Measurements from ENCODE around the gene TF.

Gene TF

GRCh38 chr3:133706033-133706432 is 40.2 kb upstream of the TF start:
- TF ChIP-seq, protein P1, sequence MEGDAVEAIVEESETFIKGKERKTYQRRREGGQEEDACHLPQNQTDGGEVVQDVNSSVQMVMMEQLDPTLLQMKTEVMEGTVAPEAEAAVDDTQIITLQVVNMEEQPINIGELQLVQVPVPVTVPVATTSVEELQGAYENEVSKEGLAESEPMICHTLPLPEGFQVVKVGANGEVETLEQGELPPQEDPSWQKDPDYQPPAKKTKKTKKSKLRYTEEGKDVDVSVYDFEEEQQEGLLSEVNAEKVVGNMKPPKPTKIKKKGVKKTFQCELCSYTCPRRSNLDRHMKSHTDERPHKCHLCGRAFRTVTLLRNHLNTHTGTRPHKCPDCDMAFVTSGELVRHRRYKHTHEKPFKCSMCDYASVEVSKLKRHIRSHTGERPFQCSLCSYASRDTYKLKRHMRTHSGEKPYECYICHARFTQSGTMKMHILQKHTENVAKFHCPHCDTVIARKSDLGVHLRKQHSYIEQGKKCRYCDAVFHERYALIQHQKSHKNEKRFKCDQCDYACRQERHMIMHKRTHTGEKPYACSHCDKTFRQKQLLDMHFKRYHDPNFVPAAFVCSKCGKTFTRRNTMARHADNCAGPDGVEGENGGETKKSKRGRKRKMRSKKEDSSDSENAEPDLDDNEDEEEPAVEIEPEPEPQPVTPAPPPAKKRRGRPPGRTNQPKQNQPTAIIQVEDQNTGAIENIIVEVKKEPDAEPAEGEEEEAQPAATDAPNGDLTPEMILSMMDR (IDR thresholded peaks at IDR 0.05; ENCODE audit: low read depth, low read length): no peak

DNA sequence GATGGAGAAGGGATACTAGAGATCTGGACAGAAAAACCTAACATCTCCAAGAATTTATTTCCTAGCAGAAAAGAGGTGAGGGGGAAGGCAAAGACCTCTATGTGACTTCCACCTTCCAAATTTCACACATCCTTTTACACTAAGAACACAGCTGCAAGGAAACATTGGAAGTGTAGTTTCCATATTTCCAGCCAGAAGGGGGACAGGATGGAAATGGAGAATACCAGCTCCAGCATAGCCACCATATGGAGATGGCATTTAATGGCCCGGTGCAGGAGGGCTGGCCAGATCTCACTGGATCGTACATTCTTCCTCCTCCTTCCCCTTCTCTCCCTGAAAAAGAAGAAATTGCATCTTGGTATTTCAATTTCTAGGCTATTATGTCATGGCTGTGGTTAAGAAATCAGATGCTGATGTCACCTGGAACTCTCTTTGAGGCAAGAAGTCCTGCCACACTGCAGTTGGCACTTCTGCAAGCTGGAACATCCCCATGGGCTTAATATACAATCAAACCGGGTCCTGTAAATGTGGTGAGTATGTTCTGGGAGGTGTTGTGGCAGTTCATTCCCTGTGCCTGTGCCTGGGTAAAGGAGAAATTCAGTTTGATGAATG is 36.9 kb upstream of the TF start:
- TF ChIP-seq, protein P1 (IDR thresholded peaks at IDR 0.05; ENCODE audit: low read depth, low read length): no peak
- no peak for DNase-seq (ENCODE audit: extremely low read depth, low read depth)

More at GRCh38 chr3:133706033-133706432, 40.2 kb upstream of the TF start:
- DNase-seq (ENCODE audit: extremely low read depth, low read depth): no peak

DNA sequence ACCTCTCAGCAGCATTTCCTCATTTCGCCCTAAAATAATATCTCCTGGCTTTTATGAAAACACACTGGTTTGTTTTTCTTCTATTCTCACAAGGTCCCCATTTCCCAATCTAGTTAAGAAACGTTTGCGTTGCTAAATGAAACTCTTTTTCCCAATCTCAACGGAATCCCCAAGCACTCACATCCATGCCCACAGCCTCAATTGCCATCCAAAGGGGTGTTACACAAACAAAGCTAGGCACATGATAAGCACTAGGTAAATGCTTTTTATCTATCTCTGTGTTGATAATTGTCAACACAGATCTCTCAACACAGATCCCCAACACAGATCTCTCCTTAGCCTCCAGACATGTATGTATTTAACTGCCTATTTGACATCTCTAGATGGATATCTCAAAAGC is 35.2 kb upstream of the TF start:
- TF ChIP-seq, protein P1 (IDR thresholded peaks at IDR 0.05; ENCODE audit: low read depth, low read length): no peak
- DNase-seq (ENCODE audit: extremely low read depth, low read depth): no peak

DNA sequence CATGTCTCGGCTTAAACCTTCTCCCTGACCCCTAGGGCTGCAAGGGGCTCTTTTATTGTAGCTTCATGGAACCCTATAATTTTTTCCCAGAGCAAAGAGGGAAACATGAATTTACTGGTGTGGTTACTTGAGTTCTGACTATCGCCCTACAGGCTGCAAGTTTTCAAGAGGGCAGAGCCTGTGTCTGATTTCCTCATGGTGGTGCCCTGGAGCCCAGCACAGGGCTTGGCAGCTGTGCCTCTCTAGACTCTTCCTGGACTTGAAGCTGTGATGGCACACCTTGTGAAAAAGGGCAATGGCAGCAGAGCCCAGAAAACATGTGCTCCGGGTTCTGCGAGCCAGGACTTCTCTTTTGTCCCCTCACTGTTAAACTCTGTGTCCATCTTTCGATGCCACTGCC is 34.2 kb upstream of the TF start:
- TF ChIP-seq, protein P1 (IDR thresholded peaks at IDR 0.05; ENCODE audit: low read depth, low read length): no peak
- no peak for DNase-seq (ENCODE audit: extremely low read depth, low read depth)

GRCh38 chr3:133713347-133713746 is 32.8 kb upstream of the TF start:
- no peak for DNase-seq (ENCODE audit: extremely low read depth, low read depth)
- TF ChIP-seq, protein P1 (IDR thresholded peaks at IDR 0.05; ENCODE audit: low read depth, low read length): no peak

DNA sequence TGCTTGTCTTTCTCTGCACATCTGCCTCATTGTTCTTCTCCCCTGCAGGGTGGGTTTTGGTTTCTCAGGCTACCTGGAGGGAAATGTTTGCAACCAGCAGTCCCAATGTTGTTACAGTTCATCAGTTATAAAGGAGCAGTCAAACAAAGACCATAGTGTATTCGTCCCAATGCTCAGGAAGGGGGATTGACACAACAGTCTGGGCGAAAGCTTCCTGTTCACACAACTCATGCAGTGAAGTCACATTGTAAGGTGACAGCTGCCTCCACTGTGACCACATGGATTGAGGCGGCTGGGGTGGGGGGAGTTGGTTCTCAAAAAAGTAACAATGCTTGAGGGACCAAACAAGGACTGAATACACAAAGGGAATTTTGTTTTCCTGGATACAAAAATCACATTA is 28.8 kb upstream of the TF start:
- TF ChIP-seq, protein P1 (IDR thresholded peaks at IDR 0.05; ENCODE audit: low read depth, low read length): no peak
- DNase-seq (ENCODE audit: extremely low read depth, low read depth): no peak

DNA sequence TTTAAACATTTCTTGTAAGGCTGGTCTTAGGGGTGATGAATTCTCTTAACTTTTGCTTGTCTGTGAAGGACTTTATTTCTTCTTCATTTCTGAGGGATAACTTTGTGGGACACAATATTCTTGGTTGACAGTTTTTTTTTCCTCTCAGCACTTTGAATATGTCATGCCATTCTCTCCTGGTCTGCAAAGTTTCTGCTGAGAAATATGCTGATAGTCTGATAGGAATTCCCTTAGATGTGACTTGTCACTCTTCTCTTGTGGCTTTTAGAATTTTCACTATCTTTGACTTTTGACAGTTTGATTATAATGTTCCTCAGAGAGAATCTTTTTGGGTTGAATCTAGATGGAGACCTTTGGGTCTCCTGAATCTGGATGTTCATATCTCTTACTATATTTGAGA is 23.3 kb upstream of the TF start:
- TF ChIP-seq, protein P1 (IDR thresholded peaks at IDR 0.05; ENCODE audit: low read depth, low read length): no peak
- no peak for DNase-seq (ENCODE audit: extremely low read depth, low read depth)
